DMS153 treated with DMSO at 0.1 percent for 48 hours (cell line): ENCODE measurements around the gene OR52L1.

Experiments
- DNase-seq: peaks from one replicate; lab custom pipeline; 2025; ENCODE audit not compliant: unreplicated experiment; lab: John Stamatoyannopoulos, UW

OR52L1 gene

DNA sequence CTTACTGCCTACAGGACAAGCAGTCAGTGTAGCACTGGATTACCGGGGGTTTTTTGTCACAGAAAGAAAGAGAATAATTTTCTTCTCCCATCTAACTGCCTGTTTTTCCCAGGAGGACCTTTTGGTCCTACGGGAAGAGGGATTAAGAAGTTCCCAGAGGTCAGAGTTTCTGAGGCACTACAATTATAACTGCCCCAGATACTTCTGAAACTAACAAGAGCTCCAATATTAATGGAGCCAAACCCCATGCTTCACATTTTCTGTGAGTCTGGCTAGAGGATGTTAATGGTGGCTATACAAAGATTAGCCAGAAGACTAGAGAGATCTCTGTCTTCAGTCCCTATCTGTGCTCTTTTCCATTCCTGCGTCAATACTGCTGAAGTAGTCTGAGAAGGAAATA is 44.8 kb downstream of the OR52L1 start, which contains the start of gene OR56A3:
Gene OR56A3 (plus strand): TSS at position 301 of the 400 bp plus-strand sequence. CDS start 5,096 bp downstream, outside the sequence.
- DNase-seq = no peak

DNA sequence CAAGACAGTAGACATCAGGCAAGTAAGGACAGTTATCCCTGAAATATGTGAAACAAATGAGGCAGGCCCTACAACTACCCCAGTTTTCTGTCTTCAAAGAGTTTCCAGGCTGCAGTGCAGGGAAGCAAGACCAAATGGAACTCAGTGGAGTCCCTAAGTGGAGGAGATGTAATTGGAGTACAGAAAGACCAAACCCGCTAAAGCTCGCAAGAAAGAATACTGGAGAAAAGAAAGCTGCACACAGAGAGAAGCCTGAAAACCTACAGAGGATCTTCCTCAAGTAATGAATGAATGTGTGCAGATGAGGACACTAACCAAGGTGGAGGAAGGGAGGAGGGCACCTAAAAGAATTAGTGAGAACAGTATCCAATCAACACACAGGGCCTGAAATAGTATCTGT is 46.0 kb downstream of the OR52L1 start:
- DNase-seq = no peak

DNA sequence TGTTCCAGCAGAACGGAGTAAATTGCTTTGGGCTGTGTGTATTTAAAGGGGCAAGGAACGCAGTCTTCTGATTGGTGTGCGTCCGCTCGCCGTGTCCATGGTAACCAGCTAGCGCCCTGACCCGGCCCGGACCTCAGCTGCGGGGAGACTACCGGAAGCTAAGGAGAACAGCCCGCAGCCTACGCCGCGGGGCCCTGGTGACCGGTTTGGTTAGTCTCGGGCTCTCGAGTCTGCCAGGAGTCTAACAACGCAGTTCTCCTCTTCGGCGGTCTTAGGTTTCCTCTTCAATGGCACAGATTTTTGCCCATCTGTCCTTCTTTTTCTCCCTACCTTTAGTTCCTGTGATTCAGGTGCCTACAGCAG is 48.2 kb downstream of the OR52L1 start:
- no peak for DNase-seq

DNA sequence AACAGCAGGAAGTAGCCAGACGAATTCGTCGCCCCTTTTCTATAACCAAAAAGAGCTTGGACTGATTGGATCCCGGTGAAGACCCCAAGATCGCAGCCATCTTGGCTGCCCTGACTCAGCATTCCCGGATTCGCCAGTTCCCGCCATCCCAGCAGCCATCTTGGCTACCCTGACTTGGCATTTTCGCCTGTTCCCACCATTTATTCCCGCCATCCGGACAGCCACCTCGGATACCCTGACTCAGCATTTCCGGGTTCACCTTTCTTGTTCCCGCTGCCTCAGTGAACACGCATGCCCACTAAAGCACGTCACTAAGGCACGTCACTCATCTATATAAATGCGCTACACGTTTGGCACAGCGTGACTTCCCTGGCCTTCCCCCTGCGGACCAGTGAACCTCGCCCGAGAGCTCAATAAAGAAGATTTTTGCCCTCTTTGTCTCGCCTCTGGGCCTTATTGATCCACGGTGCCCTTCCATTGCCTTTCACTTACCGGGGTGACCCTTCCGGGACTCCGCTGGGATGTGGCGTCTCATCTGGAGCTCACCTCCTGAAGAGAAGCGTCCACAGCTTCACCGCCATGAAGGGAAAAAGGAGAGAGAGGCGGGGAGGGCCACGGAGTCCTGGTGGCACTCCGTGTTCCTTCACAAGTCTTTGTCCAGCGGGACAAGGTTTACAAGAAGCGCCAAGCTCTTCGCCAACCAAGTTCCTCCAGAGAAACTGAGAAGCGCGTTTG is 48.8 kb downstream of the OR52L1 start:
- no peak for DNase-seq
